ENCODE data around the gene DIPK1A.

- TF ChIP-seq CTCF (conservative IDR thresholded peaks at IDR 0.05 in 1 of 2, IDR thresholded peaks at IDR 0.05 in 1 of 2; ENCODE audit: low read depth in 1 of 2, low read length in 2 of 2) = no peak
- TF ChIP-seq EZH2 (IDR thresholded peaks at IDR 0.05; ENCODE audit: low read length, missing control alignments) = no peak
Observed at GRCh38 chr1:92805216-92805615, 156.0 kb downstream of the DIPK1A start.

All from fibroblast of lung (primary cell).